Stimulated activated naive CD8-positive, alpha-beta T cell treated with anti-CD3 and anti-CD28 coated beads, Interleukin-15, Interleukin-2, amounts not matched to agents 100 ng/mL and 50 ng/mL, for 24 hours (primary cell): ENCODE data around the gene IRF2BPL.
A peak's percentile ranks its signal among the peaks of the same experiment; 100 is the strongest.

Experiments used
- H3K27ac Mint-ChIP-seq: one replicate; pipeline ENCODE4 v1.8.0; 2021; ENCODE audit warnings: mild to moderate bottlenecking, mixed read lengths
- H3K27me3 Mint-ChIP-seq: one replicate; pipeline ENCODE4 v1.8.0; 2021; ENCODE audit warnings: mixed read lengths
- H3K36me3 Mint-ChIP-seq: one replicate; pipeline ENCODE4 v1.8.0; 2021; ENCODE audit warnings: low read depth, mixed read lengths
- H3K4me1 Mint-ChIP-seq: one replicate; pipeline ENCODE4 v1.8.0; 2021; ENCODE audit warnings: low read depth, mixed read lengths
- H3K4me3 Mint-ChIP-seq: one replicate; pipeline ENCODE4 v1.8.0; 2021; ENCODE audit warnings: mild to moderate bottlenecking, mixed read lengths
- H3K9me3 Mint-ChIP-seq: one replicate; pipeline ENCODE4 v1.8.0; 2021; ENCODE audit warnings: mixed read lengths

IRF2BPL gene

GRCh38 chr14:77061630-77062257, 33.2 kb upstream of the IRF2BPL start:
- Mint-ChIP-seq H3K9me3 (no peaks in the 10 kb centered on the region), H3K36me3 (no peaks in the 10 kb centered on the region), H3K27me3 (no peaks in the 10 kb centered on the region), H3K4me1 (peaks cover 4% of the 10 kb centered on the region), H3K4me3 (no peak overlapping the region), H3K27ac (no peak overlapping the region)

GRCh38 chr14:77059276-77059915, 30.9 kb upstream of the IRF2BPL start:
- H3K27ac Mint-ChIP-seq: no peak overlapping the region
- H3K4me1 Mint-ChIP-seq: no peaks in the 10 kb centered on the region
- H3K9me3 Mint-ChIP-seq: no peaks in the 10 kb centered on the region
- no peaks in the 10 kb centered on the region for H3K27me3 Mint-ChIP-seq
- H3K36me3 Mint-ChIP-seq: no peaks in the 10 kb centered on the region
- no peak overlapping the region for H3K4me3 Mint-ChIP-seq

- H3K9me3 Mint-ChIP-seq: no peaks in the 10 kb centered on the region
- H3K27ac Mint-ChIP-seq: no peak overlapping the region
- H3K4me3 Mint-ChIP-seq: no peak overlapping the region
- no peaks in the 10 kb centered on the region for H3K27me3 Mint-ChIP-seq
- H3K4me1 Mint-ChIP-seq: no peaks in the 10 kb centered on the region
- H3K36me3 Mint-ChIP-seq: no peaks in the 10 kb centered on the region
Observed at GRCh38 chr14:77058785-77059184, 30.3 kb upstream of the IRF2BPL start.

GRCh38 chr14:77058117-77058516, 29.6 kb upstream of the IRF2BPL start:
- no peaks in the 10 kb centered on the region for H3K9me3 Mint-ChIP-seq

GRCh38 chr14:77055981-77056380, 27.5 kb upstream of the IRF2BPL start:
- peaks cover 18% of the 10 kb centered on the region for H3K4me1 Mint-ChIP-seq
- H3K36me3 Mint-ChIP-seq: no peaks in the 10 kb centered on the region
- no peaks in the 10 kb centered on the region for H3K9me3 Mint-ChIP-seq
- no peak overlapping the region for H3K27ac Mint-ChIP-seq
- H3K4me3 Mint-ChIP-seq: no peak overlapping the region
- H3K27me3 Mint-ChIP-seq: no peaks in the 10 kb centered on the region

More at GRCh38 chr14:77058117-77058516, 29.6 kb upstream of the IRF2BPL start:
- H3K36me3 Mint-ChIP-seq: no peaks in the 10 kb centered on the region
- H3K27me3 Mint-ChIP-seq: no peaks in the 10 kb centered on the region
- H3K27ac Mint-ChIP-seq: no peak overlapping the region
- no peak overlapping the region for H3K4me3 Mint-ChIP-seq
- H3K4me1 Mint-ChIP-seq: peaks cover 3% of the 10 kb centered on the region

- Mint-ChIP-seq H3K9me3 (no peaks in the 10 kb centered on the region), H3K4me3 (no peak overlapping the region), H3K27me3 (no peaks in the 10 kb centered on the region), H3K27ac (no peak overlapping the region), H3K36me3 (no peaks in the 10 kb centered on the region), H3K4me1 (peaks cover 18% of the 10 kb centered on the region)
Observed at GRCh38 chr14:77055306-77055705, 26.8 kb upstream of the IRF2BPL start.

GRCh38 chr14:77053046-77053841, 24.7 kb upstream of the IRF2BPL start:
- no peaks in the 10 kb centered on the region for H3K9me3 Mint-ChIP-seq
- H3K4me3 Mint-ChIP-seq: no peak overlapping the region
- peaks cover 20% of the 10 kb centered on the region for H3K4me1 Mint-ChIP-seq
- H3K27ac Mint-ChIP-seq: peak overlapping the region; percentile 76
- no peaks in the 10 kb centered on the region for H3K27me3 Mint-ChIP-seq
- no peaks in the 10 kb centered on the region for H3K36me3 Mint-ChIP-seq

GRCh38 chr14:77052281-77053044, 24.0 kb upstream of the IRF2BPL start:
- H3K9me3 Mint-ChIP-seq: no peaks in the 10 kb centered on the region
- H3K4me1 Mint-ChIP-seq: peaks cover 23% of the 10 kb centered on the region
- no peak overlapping the region for H3K4me3 Mint-ChIP-seq
- peak overlapping the region; percentile 80 for H3K27ac Mint-ChIP-seq
- H3K27me3 Mint-ChIP-seq: no peaks in the 10 kb centered on the region
- H3K36me3 Mint-ChIP-seq: no peaks in the 10 kb centered on the region

GRCh38 chr14:77051116-77051515, 22.6 kb upstream of the IRF2BPL start:
- Mint-ChIP-seq H3K27me3 (no peaks in the 10 kb centered on the region), H3K9me3 (no peaks in the 10 kb centered on the region), H3K36me3 (no peaks in the 10 kb centered on the region), H3K4me3 (no peak overlapping the region), H3K4me1 (peaks cover 34% of the 10 kb centered on the region), H3K27ac (no peak overlapping the region)

- Mint-ChIP-seq H3K27me3 (no peaks in the 10 kb centered on the region), H3K4me1 (peaks cover 57% of the 10 kb centered on the region), H3K27ac (no peak overlapping the region), H3K4me3 (no peak overlapping the region), H3K36me3 (no peaks in the 10 kb centered on the region), H3K9me3 (no peaks in the 10 kb centered on the region)
Observed at GRCh38 chr14:77046721-77047120, 18.2 kb upstream of the IRF2BPL start.

- no peaks in the 10 kb centered on the region for H3K27me3 Mint-ChIP-seq
- no peaks in the 10 kb centered on the region for H3K9me3 Mint-ChIP-seq
- peaks cover 69% of the 10 kb centered on the region for H3K4me1 Mint-ChIP-seq
Observed at GRCh38 chr14:77045238-77046162, 17.0 kb upstream of the IRF2BPL start.

GRCh38 chr14:77044783-77045237, 16.3 kb upstream of the IRF2BPL start:
- Mint-ChIP-seq H3K4me3 (no peak overlapping the region), H3K27ac (no peak overlapping the region), H3K4me1 (peaks cover 74% of the 10 kb centered on the region), H3K36me3 (no peaks in the 10 kb centered on the region), H3K9me3 (no peaks in the 10 kb centered on the region), H3K27me3 (no peaks in the 10 kb centered on the region)

More at GRCh38 chr14:77045238-77046162, 17.0 kb upstream of the IRF2BPL start:
- no peak overlapping the region for H3K4me3 Mint-ChIP-seq
- no peaks in the 10 kb centered on the region for H3K36me3 Mint-ChIP-seq
- no peak overlapping the region for H3K27ac Mint-ChIP-seq

GRCh38 chr14:77043984-77044485, 15.5 kb upstream of the IRF2BPL start:
- Mint-ChIP-seq H3K36me3 (no peaks in the 10 kb centered on the region), H3K9me3 (no peaks in the 10 kb centered on the region), H3K27me3 (no peaks in the 10 kb centered on the region), H3K4me3 (peak overlapping the region; percentile 74), H3K4me1 (peaks cover 82% of the 10 kb centered on the region), H3K27ac (peak overlapping the region; percentile 79)
